ENCODE data around the gene ARHGAP15.

- TF ChIP-seq, protein P1, sequence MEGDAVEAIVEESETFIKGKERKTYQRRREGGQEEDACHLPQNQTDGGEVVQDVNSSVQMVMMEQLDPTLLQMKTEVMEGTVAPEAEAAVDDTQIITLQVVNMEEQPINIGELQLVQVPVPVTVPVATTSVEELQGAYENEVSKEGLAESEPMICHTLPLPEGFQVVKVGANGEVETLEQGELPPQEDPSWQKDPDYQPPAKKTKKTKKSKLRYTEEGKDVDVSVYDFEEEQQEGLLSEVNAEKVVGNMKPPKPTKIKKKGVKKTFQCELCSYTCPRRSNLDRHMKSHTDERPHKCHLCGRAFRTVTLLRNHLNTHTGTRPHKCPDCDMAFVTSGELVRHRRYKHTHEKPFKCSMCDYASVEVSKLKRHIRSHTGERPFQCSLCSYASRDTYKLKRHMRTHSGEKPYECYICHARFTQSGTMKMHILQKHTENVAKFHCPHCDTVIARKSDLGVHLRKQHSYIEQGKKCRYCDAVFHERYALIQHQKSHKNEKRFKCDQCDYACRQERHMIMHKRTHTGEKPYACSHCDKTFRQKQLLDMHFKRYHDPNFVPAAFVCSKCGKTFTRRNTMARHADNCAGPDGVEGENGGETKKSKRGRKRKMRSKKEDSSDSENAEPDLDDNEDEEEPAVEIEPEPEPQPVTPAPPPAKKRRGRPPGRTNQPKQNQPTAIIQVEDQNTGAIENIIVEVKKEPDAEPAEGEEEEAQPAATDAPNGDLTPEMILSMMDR (IDR thresholded peaks at IDR 0.05; ENCODE audit: low read length): no peak
- no peak for TF ChIP-seq EZH2 (IDR thresholded peaks at IDR 0.05; ENCODE audit: borderline replicate concordance, low read length)
Observed at GRCh38 chr2:143545949-143546255, 416.7 kb downstream of the ARHGAP15 start.
